SIG-M5 treated with dmso at 0.1 percent for 504 hours (cell line): ENCODE results near the gene GRAMD4.

ENCODE experiments used
- DNase-seq: peaks from one replicate; lab custom pipeline; 2025; ENCODE audit not compliant: unreplicated experiment; lab: John Stamatoyannopoulos, UW

GRAMD4 gene

GRCh38 chr22:46596032-46596441, 24.1 kb upstream of the GRAMD4 start:
- DNase-seq, result no peak

- DNase-seq, result no peak
Measured at GRCh38 chr22:46596819-46597218, 23.4 kb upstream of the GRAMD4 start.

GRCh38 chr22:46598224-46598623, 22.0 kb upstream of the GRAMD4 start:
- no peak for DNase-seq

- peak; percentile 76 for DNase-seq
Measured at GRCh38 chr22:46598737-46599424, 21.3 kb upstream of the GRAMD4 start.

GRCh38 chr22:46600273-46600796, 19.9 kb upstream of the GRAMD4 start:
- DNase-seq, result no peak

GRCh38 chr22:46602025-46602424, 18.2 kb upstream of the GRAMD4 start:
- DNase-seq, result peak; percentile 77

- peak; percentile 96 for DNase-seq
Measured at GRCh38 chr22:46604306-46604690, 15.9 kb upstream of the GRAMD4 start.

- no peak for DNase-seq
Measured at GRCh38 chr22:46605117-46605516, 15.1 kb upstream of the GRAMD4 start.

GRCh38 chr22:46606886-46607285, 13.3 kb upstream of the GRAMD4 start:
- no peak for DNase-seq

- DNase-seq, result no peak
Measured at GRCh38 chr22:46607483-46608114, 12.6 kb upstream of the GRAMD4 start.

GRCh38 chr22:46609175-46609690, 11.0 kb upstream of the GRAMD4 start:
- no peak for DNase-seq

- no peak for DNase-seq
Measured at GRCh38 chr22:46609724-46610201, 10.4 kb upstream of the GRAMD4 start.

- no peak for DNase-seq
Measured at GRCh38 chr22:46610356-46610755, 9.8 kb upstream of the GRAMD4 start.

GRCh38 chr22:46611189-46611588, 9.0 kb upstream of the GRAMD4 start:
- no peak for DNase-seq

GRCh38 chr22:46612341-46612903, 7.8 kb upstream of the GRAMD4 start:
- DNase-seq, result no peak

- DNase-seq, result no peak
Measured at GRCh38 chr22:46612904-46613605, 7.1 kb upstream of the GRAMD4 start.

GRCh38 chr22:46613606-46614021, 6.6 kb upstream of the GRAMD4 start:
- no peak for DNase-seq

GRCh38 chr22:46614025-46614931, 5.9 kb upstream of the GRAMD4 start:
- DNase-seq, result no peak

GRCh38 chr22:46617207-46617985, 2.8 kb upstream of the GRAMD4 start:
- DNase-seq, result no peak
